T-helper 1 cell treated with Interleukin-12 subunit alpha and Interleukin-12 subunit beta and Interleukin-4 antibody, amounts not matched to agents 30 ng/mL and 1 ng/mL, for 36 hours (primary cell): Measurements from ENCODE around the gene GOLPH3. TPM values are rescaled to one million over a fixed set of nuclear protein-coding genes. Genes with fewer than 3 reads are reported as not detected.

Experiments
- intact Hi-C: fragments of 100-400 bp; cut with micrococcal nuclease; formaldehyde crosslinking; loops from one replicate; pipeline ENCODE4 v1.15.1; 2024
- total RNA-seq: library from RNA; stranded (reverse); gene quantifications from 2 replicates; pipeline ENCODE4 v1.2.3, GENCODE V29; 2022

The GOLPH3 gene
- total RNA-seq, 1 donor from 2014 or later, result 78.8 TPM

DNA sequence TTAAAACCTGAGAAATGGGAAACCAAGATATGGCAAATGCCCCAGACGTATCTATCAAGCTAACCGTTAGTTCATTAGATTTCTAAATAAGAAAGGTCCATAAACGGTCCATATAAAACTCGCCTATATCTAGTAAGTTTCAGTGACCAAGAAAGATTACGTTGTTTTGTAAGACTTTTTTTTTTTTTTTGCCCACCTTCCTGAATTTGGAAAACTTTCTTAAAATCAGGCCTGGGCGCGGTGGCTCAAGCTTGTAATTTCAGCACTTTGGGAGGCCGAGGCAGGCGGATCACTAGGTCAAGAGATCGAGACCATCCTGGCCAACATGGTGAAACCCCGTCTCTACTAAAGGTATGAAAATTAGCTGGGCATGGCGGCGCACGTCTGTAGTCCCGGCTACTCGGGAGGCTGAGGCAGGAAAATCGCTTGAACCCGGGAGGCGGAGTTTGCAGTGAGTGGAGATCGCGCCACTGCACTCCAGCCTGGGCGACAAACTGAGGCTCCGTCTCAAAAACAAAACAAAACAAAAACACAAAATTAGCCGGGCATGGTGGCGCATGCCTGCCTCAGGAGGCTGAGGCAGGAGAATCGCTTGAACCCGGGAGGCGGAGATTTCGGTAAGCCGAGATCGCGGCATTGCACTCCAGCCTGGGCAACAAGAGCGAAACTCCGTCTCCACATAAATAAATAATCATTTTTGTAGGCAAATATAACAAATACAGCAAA, 1.8 kb downstream of the GOLPH3 start:
- intact Hi-C loops, result loop anchor here (2.0 to 5.0 kb wide), 4 partner anchors 34 to 535 kb away; partner anchors contain the start of gene PDZD2

DNA sequence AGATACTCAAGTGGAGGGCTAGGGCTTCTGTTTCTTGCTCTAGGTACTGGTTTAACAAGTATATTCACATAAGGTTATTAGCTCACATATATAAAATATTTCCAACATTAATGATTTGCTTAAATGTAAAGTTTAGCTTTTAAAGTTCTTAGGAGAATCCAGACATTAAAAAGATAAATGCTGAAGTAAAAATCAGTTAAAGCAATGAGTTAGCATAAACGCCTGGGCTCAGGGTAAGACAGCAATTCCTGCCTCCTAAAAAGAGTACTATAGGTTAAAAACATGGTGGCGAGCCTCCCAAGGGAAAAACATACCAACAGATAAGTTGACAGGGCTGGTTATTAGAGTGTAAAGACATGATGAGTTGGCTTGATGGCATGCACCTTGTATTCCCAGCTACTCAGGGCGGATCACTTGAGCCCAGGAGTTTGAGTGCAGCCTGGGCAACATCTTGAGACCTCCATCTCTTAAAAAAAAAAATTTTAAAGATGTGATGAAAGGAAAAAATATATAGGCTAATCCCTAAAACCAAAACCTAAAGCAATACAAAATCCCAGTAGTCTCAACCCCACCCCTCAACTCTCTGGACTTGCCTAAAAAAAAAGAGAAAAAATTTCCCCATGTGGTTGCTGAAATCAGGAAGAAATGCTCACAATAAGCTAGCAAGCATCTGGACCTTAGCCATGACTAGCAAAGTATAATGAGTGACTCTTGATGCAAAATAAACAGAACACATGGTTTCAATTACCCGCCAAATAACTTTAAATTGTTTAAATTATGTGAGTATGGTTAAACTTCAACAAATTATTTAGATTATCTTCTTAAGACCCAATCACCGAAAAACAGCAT, 3.6 kb downstream of the GOLPH3 start:
- intact Hi-C loops, result loop anchor here (5.0 kb wide), 2 partner anchors 442 to 533 kb away; partner anchors contain the start of gene PDZD2

DNA sequence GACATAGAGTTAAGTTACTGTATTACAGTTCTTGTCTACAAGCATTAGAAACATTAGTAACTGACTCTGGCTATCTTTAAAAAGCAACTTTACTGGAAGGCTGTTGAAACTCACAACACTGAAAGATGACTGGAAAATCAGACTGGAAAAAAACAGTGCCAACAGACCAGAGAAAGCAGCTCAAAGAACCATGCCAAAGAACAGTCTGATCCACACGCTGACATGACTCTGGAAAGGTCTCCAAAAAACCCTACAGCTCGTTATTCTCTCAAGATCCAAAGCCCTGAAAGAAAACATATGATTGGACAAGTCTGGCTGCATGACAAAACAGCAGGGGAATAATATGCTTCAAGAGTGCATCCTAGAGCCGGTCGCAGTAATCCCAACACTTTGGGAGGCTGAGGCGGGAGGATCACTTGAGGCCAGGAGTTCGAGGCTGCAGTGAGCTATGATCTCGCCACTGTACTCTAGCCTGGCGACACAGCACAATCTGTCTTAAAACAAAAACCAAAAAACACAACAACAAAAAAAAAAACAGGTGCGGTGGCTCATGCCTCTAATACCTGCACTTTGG, 5.6 kb downstream of the GOLPH3 start:
- intact Hi-C loops, result no loop called here

DNA sequence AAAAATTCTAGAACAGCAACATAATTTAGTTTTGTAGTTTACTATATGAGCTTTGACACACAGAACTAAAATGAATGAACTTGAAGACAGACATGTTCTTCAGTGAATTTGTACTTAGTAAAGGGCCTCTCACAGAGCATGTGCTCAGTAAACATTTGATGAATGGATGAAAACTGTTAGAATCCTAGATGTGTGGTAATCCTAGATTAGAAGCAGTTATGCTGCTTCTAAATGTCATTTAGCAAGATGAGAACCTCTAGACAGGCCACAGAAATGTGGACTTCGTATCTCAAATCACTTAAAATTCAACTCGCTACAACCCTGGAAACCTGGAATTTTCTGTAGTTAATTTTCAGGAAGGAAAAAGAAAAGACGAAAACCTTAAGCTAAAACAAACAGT, 8.5 kb downstream of the GOLPH3 start:
- intact Hi-C loops, result no loop called here

DNA sequence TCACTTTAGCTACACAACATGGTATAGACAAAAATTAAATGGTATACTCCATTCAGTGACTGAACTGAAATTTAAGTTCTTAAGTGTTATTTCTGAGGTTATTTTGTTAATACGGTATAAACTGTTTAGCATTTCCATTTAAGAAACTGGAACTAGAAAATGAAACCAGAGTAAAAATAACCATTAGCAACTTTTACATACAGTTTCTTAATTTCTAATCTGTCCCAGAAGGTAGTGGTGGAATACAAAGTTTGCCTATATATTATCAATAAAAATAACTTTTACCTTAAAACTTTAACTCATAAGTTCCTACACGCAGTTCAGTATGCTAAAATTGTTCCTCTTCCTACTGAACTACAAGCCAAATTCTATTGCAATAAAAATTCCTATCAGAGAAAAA, 10.3 kb downstream of the GOLPH3 start:
- intact Hi-C loops, result no loop called here

DNA sequence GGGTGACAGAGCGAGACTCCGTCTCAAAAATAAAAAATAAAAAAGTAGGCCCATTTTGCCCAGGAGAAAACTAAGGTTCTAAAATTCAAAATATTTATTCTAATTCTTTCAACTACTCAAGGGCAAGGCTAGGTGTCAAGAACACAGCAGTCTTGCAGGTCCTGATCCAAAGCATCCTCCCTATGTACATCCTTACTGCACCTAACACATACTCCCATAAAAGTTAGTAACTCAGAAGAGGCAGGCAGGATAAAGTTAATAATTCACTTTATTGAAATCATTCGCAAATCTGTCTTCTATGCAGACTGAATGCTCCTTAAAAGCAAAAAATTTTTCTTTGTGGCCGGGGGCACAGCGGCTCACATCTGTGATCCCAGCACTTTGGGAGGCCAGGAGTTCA, 11.1 kb downstream of the GOLPH3 start:
- intact Hi-C loops, result no loop called here

DNA sequence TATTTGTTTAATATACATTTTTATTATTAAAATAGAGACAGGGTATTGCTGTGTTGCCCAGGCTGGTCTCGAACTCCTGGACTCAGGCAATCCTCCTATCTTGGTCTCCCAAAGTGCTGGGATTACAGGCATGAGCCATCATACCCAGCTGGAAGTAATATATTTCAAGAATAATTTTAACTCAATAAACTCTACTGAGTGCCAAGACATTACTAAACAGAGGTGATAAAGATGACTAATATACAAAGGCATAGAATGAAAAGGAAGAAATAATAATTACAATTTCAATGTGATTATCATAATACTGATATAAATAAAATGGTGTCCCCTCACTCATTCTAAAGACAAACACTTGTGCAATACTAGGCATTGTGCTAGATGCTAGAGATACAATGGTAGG, 13.9 kb downstream of the GOLPH3 start:
- intact Hi-C loops, result no loop called here

DNA sequence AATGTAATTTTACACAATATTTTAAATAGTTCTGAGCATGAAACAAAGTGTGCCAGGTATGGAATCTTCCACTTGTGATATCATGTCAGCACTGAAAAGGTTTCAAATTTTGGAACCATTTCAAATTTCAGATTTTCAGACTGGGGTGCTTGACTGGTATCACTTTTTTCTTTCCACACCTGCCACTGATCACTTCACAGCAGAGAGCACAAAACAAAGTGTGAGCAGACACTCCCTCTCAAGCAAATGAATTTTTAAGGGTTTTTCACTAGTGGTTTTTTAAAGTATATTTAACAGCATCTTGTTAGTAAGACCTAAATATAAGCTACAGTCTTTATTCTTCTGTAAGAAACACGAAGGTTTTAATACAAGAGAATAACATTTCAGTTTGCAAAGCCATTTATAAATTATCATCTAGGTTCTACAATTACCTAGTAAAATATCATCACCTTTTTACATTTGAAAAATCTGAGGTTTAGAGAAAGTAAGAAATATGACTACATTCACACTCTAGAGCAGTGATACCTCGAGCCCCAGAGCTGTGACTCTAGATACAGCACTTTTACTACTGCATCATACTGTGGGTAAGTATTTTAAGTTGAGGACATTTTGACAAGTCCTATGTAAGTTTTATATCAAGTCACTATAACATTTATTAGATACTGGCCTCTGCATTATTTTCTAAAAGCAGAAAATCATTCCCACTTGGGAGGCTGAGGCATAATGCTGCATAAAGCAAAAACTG, 14.6 kb downstream of the GOLPH3 start:
- intact Hi-C loops, result no loop called here

DNA sequence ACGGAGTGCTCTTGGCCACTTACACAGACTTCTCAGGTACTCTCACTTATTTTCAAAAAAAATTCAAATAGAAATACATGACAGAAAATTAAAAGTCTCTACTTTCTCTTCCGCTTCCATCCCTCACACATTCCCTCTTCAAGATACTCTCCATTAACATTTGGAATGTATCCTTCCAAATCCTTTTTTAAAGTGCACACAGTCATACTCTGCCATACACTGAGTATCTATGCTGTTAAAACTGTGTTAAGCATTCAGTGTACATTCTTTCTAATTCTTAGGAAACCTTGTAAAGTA, 15.5 kb downstream of the GOLPH3 start:
- intact Hi-C loops, result no loop called here

DNA sequence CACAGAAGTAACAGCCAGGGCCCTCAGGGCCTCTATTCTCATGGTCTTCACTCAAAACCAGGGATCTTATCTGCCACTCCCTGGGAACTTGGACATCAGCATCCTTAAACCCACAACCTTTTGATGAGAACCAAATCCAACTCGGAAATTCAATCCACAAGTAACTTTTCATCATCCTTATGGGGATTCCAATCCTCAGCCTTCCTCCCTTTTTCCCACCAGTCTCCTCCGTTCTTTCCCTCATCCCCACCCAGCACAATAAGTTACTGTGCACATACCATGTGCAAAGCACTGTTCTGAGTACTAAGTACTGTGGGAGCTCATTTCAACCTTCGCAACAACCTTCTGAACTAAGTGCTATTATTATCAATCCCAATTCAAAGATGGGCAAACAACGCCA, 17.0 kb downstream of the GOLPH3 start:
- intact Hi-C loops, result no loop called here

DNA sequence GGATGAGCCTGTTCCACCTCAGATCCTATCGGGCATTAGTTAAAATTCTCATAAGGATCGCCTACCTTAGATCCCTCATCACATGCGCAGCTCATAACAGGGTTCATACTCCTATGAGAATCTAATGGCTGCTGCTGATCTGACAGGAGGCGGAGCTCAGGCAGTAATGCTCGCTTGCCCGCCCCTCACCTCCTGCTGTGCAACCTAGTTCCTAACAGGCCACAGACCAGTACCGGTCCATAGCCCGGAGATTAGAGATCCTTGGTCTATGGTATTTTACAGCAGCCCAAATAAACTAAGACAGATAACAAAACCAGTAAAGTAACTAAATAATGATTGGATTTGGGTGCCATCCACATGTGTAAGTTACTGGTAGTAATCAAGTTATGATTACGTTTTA, 17.5 kb downstream of the GOLPH3 start:
- intact Hi-C loops, result no loop called here

DNA sequence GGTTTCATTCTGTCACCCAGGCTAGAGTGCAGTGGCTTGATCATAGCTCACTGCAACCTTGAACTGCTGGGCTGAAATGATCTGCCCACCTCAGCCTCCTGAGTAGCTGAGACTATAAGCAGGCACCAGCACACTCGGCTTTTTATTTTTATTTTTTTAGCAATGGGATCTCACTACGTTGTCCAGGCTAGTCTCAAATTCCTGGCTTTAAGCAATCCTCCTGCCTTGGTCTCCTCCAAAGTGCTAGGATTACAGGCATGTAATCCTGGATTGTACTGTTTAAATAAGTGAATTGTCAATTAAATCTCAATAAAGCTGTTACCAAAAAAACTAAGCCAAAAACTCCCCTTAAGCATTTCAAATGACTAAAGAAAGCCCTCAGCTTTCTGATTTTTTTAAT, 18.9 kb downstream of the GOLPH3 start:
- intact Hi-C loops, result no loop called here

DNA sequence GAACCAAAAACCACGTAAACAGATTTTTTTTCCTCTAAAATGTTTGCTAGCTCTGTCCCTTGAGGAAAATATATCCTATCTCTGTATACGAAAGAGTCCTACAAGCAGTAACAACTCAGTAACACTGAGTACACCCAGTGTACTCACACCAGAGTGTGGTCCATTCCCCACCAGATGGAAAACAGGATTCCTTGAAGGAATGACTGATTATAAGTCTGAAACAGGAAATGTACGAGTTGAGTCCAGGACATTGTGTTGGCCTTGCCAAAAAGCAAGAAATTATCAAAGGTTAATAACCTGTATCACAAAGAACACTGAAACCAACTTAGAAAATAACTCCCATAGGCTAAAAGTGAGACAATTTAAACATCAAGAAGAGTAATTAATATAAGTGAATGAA, 20.4 kb downstream of the GOLPH3 start:
- intact Hi-C loops, result no loop called here

DNA sequence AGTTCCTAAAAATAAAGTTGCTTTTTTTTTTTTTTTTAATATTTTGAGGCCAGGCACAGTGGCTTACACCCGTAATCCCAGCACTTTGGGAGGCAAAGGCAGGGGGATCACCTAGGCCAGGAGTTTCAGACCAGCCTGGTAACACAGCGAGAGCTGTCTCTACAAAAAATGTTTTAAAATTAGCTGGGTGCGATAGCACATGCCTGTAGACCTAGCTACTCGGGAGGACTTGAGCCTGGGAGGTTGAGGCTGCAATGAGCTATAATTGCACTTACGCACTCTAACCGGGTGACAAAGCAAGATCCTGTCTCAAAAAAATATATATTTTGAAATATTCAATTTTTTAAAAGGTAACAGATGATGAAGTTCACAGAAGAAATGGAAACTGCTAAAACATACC, 22.9 kb downstream of the GOLPH3 start:
- intact Hi-C loops, result no loop called here

DNA sequence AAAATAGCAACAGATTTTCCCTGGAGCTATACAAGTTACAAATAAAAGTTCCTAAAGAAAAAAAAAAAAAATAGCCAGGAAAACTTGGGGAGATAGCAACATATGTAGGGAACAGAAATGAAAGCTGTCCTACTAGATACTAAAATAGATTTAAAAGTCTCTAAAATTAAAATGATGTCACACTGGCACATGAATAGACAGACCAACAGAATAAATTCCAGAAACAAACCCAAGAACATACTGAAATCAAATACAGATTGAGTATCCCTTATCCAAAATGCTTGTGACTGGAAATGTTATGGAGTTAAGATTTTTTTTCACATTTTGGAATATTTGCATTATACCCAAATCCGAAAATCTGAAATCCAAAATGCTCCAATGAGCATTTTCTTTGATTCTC, 23.8 kb downstream of the GOLPH3 start:
- intact Hi-C loops, result no loop called here

DNA sequence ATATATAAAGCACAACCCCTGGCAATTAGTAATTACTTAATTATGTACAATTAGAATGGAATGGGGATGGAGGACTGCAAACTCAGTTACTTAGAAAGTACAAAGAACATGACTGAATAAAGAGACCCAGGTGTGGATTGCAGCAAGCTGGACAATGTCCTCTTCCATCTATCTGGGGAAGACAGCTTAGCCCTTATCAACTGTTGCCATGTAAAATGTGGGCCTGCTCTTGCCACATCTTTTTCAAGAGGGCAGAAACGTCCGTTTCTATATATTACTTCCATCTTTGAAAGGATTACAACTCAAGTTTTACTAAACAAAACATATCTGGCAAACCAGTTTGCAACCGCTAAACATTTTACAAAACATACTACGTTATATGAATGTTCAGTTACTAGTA, 26.2 kb downstream of the GOLPH3 start:
- intact Hi-C loops, result no loop called here

DNA sequence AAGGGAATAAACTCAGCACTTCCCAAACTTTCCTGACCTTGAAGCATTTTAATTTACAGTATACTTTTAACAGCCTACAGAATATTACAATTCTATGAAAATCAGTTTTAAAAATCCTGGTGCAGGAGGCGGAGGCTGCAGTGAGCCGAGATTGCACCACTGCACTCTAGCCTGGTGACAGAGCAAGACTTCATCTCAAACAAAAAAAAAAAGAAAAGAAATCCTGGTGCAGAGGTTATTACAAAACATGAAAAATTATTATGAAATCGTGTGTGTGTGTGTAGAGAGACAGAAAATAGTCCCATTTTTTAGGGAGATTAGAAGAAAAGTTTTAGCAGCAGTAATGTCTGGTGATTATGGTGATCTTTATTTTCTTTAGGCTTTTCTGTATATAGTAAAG, 26.9 kb downstream of the GOLPH3 start:
- intact Hi-C loops, result no loop called here

DNA sequence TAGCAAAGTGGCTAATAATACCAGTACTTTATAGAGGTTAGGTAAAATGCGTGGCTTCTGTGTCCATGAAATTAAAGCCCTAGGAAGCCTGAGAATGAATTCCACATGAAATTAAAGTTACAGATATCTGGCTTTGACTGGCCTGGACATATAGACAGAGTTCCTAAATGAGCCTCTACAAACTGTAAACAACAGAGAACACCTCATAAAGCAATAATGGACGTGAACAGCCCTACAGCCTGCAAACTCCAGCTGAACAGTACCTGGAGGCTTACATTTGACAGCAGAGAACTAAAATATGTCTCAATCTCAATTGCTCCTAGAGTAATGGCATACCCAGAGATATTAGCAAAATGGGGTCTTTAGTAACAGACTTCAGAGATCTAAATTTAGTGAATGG, 28.7 kb downstream of the GOLPH3 start:
- intact Hi-C loops, result no loop called here

DNA sequence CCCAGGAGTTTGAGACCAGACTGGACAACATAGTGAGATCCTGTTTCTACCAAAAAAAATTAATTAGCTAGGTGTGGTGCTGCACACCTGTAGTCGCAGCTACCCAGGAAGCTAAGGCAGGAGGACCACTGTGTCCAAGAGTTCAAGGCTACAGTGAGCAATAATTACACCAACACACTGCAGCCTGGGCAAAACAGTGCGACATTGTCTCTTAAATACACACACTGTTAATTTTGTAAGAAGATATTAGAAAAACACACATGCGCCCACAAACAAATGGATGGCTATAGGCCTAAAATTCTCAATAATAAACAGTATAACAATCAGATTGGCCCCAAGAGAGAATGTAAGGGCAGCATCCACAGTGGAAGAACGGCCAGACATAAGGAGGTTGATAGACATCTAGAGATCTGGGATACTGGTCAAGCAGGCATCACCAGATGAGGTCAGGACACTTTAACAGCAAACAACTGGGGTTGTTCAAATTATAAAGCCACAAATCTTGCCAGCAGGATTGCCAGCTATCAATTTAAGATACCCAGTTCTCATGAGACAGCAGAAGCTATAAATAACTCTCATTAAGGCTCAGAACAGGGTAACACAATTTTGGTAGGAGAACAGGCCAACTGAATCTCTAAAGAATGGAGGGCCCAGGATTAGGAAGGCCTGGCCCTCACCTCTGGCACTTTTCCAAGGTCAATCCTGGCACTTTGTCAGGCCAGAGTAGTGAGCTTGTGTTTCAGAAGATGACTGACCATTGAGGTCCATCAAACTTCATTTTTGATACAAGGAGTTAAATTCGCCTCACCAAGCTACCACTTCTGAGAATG, 29.5 kb downstream of the GOLPH3 start:
- intact Hi-C loops, result no loop called here

DNA sequence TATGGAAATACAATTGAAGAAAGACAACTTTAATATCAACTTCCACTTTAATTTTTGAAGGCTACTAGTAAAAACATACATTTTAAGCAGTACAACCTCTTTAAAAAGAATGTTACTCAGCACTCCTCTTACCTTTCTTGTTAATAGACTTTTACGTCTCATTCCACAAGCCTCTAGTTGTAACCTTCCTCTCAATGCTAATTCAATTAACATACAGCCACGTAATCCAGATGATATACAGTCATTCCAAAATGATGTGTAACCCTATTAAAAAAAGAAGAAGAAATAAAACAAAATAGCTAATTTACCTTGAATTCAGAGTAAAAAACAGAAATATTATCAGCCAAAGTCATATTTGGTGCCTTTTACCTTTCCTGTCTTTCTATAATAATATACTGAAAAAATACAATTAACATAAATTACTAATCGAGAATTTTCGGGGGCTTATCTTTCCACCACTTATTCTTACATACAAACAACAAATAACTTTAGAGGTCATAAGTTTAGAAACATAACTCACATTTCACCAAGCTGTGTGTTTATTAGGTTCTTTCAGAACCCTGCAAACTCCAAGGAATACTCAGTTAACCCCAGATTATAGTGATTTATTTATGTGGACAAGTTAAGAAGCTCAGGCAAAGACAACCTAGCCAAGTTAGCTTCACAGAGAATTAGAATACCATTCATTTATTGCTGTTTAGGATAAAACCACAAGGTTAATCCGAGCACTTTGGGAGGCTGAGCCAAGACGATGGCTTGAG, 30.3 kb downstream of the GOLPH3 start:
- intact Hi-C loops, result no loop called here
